Neuron (in vitro differentiated cells): ENCODE measurements around the gene DPF3.
"Not testable (repeated sequence)": the region's sequence is repeated elsewhere in the genome, so short reads cannot be mapped to it uniquely, and the experiment has no call there.

Source experiments
- H2AFZ ChIP-seq: one replicate; pipeline ENCODE4 v1.6.1; 2013; ENCODE audit warnings: low read depth, mild to moderate bottlenecking, inconsistent platforms, low read length, moderate library complexity
- H3K27me3 ChIP-seq: one replicate; pipeline ENCODE4 v1.6.1; 2013; ENCODE audit warnings: low read length; ENCODE audit not compliant: insufficient read depth
- H3K36me3 ChIP-seq: one replicate; pipeline ENCODE4 v1.6.1; 2013; ENCODE audit warnings: low read length; ENCODE audit not compliant: insufficient read depth
- H3K4me1 ChIP-seq: one replicate; pipeline ENCODE4 v1.6.1; 2013; ENCODE audit warnings: low read length; ENCODE audit not compliant: insufficient read depth
- H3K4me3 ChIP-seq: 2 replicates; pipeline ENCODE4 v1.5.1; 2013; ENCODE audit warnings: mild to moderate bottlenecking, low read length, moderate library complexity
- H3K9me3 ChIP-seq: one replicate; pipeline ENCODE4 v1.6.1; 2013; ENCODE audit warnings: low read length

Gene DPF3

GRCh38 chr14:72882463-72882862 is 11.4 kb downstream of the DPF3 start:
- Histone ChIP-seq H3K9me3 (no peaks in the 10 kb centered on the region), H3K27me3 (peaks cover 5% of the 10 kb centered on the region), H2AFZ (no peak overlapping the region), H3K4me3 (no peak overlapping the region), H3K36me3 (no peaks in the 10 kb centered on the region), H3K4me1 (no peaks in the 10 kb centered on the region)

GRCh38 chr14:72882047-72882446 is 11.9 kb downstream of the DPF3 start:
- Histone ChIP-seq H3K9me3 (no peaks in the 10 kb centered on the region), H2AFZ (no peak overlapping the region), H3K4me1 (no peaks in the 10 kb centered on the region), H3K36me3 (no peaks in the 10 kb centered on the region), H3K4me3 (no peak overlapping the region), H3K27me3 (peaks cover 3% of the 10 kb centered on the region)

GRCh38 chr14:72881543-72881942 is 12.4 kb downstream of the DPF3 start:
- Histone ChIP-seq H3K4me3 (no peak overlapping the region), H3K9me3 (no peaks in the 10 kb centered on the region), H3K4me1 (peaks cover 3% of the 10 kb centered on the region), H3K36me3 (no peaks in the 10 kb centered on the region), H2AFZ (no peak overlapping the region), H3K27me3 (no peaks in the 10 kb centered on the region)

GRCh38 chr14:72880820-72881219 is 13.1 kb downstream of the DPF3 start:
- peaks cover 3% of the 10 kb centered on the region for H3K4me1 ChIP-seq
- H3K4me3 ChIP-seq = no peak overlapping the region
- no peak overlapping the region for H2AFZ ChIP-seq
- H3K27me3 ChIP-seq = no peaks in the 10 kb centered on the region
- no peaks in the 10 kb centered on the region for H3K9me3 ChIP-seq
- no peaks in the 10 kb centered on the region for H3K36me3 ChIP-seq

GRCh38 chr14:72880164-72880563 is 13.7 kb downstream of the DPF3 start:
- Histone ChIP-seq H3K36me3 (no peaks in the 10 kb centered on the region), H3K9me3 (no peaks in the 10 kb centered on the region), H2AFZ (no peak overlapping the region), H3K4me3 (no peak overlapping the region), H3K4me1 (peaks cover 3% of the 10 kb centered on the region), H3K27me3 (no peaks in the 10 kb centered on the region)

GRCh38 chr14:72879431-72879830 is 14.5 kb downstream of the DPF3 start:
- no peaks in the 10 kb centered on the region for H3K36me3 ChIP-seq
- H3K4me1 ChIP-seq = peaks cover 3% of the 10 kb centered on the region
- H3K27me3 ChIP-seq = no peaks in the 10 kb centered on the region
- no peaks in the 10 kb centered on the region for H3K9me3 ChIP-seq
- H3K4me3 ChIP-seq = no peak overlapping the region
- H2AFZ ChIP-seq = no peak overlapping the region

- Histone ChIP-seq H3K9me3 (no peaks in the 10 kb centered on the region), H3K4me1 (peaks cover 3% of the 10 kb centered on the region), H3K4me3 (no peak overlapping the region), H3K27me3 (no peaks in the 10 kb centered on the region), H2AFZ (no peak overlapping the region), H3K36me3 (no peaks in the 10 kb centered on the region)
Observed at GRCh38 chr14:72878746-72879145, 15.2 kb downstream of the DPF3 start.

- H3K36me3 ChIP-seq = no peaks in the 10 kb centered on the region
- peak overlapping the region; percentile 36 for H2AFZ ChIP-seq
- H3K9me3 ChIP-seq = no peaks in the 10 kb centered on the region
- peaks cover 3% of the 10 kb centered on the region for H3K4me1 ChIP-seq
- no peak overlapping the region for H3K4me3 ChIP-seq
- H3K27me3 ChIP-seq = no peaks in the 10 kb centered on the region
Observed at GRCh38 chr14:72876710-72877063, 17.2 kb downstream of the DPF3 start.

- no peak overlapping the region for H2AFZ ChIP-seq
- no peaks in the 10 kb centered on the region for H3K9me3 ChIP-seq
- peaks cover 3% of the 10 kb centered on the region for H3K4me1 ChIP-seq
- no peaks in the 10 kb centered on the region for H3K27me3 ChIP-seq
- H3K36me3 ChIP-seq = no peaks in the 10 kb centered on the region
- H3K4me3 ChIP-seq = no peak overlapping the region
Observed at GRCh38 chr14:72876005-72876709, 17.7 kb downstream of the DPF3 start.

GRCh38 chr14:72870878-72871277 is 23.0 kb downstream of the DPF3 start:
- not testable (repeated sequence) for H3K36me3 ChIP-seq, H2AFZ ChIP-seq, H3K9me3 ChIP-seq, H3K27me3 ChIP-seq, H3K4me3 ChIP-seq, H3K4me1 ChIP-seq

GRCh38 chr14:72869407-72870329 is 24.2 kb downstream of the DPF3 start:
- H3K36me3 ChIP-seq = no peaks in the 10 kb centered on the region
- no peak overlapping the region for H3K4me3 ChIP-seq
- H3K9me3 ChIP-seq = no peaks in the 10 kb centered on the region
- no peaks in the 10 kb centered on the region for H3K4me1 ChIP-seq
- H2AFZ ChIP-seq = no peak overlapping the region
- H3K27me3 ChIP-seq = peaks cover 4% of the 10 kb centered on the region

GRCh38 chr14:72868500-72868899 is 25.4 kb downstream of the DPF3 start:
- no peaks in the 10 kb centered on the region for H3K9me3 ChIP-seq
- H3K36me3 ChIP-seq = no peaks in the 10 kb centered on the region
- no peak overlapping the region for H3K4me3 ChIP-seq
- H3K27me3 ChIP-seq = peaks cover 4% of the 10 kb centered on the region
- H2AFZ ChIP-seq = no peak overlapping the region
- H3K4me1 ChIP-seq = no peaks in the 10 kb centered on the region

- no peak overlapping the region for H3K4me3 ChIP-seq
- no peaks in the 10 kb centered on the region for H3K4me1 ChIP-seq
- H3K27me3 ChIP-seq = no peaks in the 10 kb centered on the region
- no peak overlapping the region for H2AFZ ChIP-seq
- no peaks in the 10 kb centered on the region for H3K9me3 ChIP-seq
- no peaks in the 10 kb centered on the region for H3K36me3 ChIP-seq
Observed at GRCh38 chr14:72864712-72865365, 29.1 kb downstream of the DPF3 start.
